HG03135 (cell line): ENCODE measurements around the gene CAMK2D.

ENCODE experiments used
- ATAC-seq: cut with Tn5 transposase; IDR thresholded peaks from one replicate; pipeline ENCODE4 v1.9.1; 2021; ENCODE audit warnings: mild to moderate bottlenecking, moderate library complexity; ENCODE audit not compliant: unreplicated experiment

CAMK2D gene

GRCh38 chr4:113644398-113644797 lies 117.1 kb downstream of the CAMK2D start:
- ATAC-seq, result no peak

- ATAC-seq, result no peak
These were observed 118.0 kb downstream of the CAMK2D start for GRCh38 chr4:113643505-113643904.

GRCh38 chr4:113641025-113641431 lies 120.5 kb downstream of the CAMK2D start:
- ATAC-seq, result peak; percentile 63

DNA sequence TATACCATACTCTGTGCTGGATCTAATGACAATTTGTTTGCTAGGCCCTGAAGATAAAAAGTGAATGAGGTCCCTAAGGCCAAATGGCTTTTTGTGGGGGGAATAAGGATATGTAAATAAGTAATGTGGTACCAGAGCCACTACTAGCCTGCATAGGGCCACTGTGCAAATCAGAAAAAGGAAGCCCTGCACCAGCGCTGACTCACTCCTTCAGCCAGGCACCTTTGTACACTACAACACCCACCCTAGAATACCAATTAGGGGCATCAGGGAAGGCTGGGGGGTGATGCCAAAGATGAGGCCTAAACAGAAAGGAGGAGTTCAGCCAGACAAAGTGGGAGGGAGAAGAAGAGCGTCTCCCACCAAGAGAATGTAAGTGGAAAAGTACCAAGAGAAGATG lies 122.2 kb downstream of the CAMK2D start:
- ATAC-seq, result no peak

- no peak for ATAC-seq
These were observed 123.0 kb downstream of the CAMK2D start for GRCh38 chr4:113638562-113638832.

DNA sequence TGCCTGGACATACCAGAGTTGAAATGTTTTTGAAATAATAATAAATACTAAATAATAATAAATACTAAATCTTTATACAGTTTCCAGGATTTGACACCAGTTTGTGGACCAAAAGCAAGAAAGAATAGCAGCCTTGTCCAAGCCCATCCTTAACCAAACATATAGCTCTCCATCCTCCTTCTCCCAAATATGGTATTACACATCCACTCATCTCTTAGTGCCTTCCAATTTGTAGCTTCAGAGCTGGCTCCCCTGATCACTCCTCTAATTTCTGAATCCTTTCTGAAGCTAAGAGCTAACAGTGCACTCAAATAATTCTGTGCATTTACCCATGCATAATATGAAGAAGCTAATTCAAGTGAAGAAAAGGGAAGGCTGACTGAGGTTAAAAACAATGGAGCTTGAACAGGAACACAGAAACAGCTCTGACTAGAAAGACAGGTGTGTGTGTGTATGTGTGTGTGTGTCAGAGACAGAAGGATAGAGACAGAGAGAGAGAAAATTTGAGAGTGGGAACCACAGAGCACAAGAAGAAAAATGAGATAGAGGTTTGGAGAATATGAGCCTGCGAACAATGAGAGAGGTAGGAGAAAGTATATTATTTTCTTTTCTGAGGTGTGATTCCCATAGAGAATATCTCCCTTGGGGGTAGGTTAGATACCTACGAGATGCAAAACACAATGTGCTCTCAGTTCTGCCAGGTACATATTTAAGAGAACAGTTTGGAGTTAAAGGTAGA lies 123.5 kb downstream of the CAMK2D start:
- ATAC-seq, result no peak

DNA sequence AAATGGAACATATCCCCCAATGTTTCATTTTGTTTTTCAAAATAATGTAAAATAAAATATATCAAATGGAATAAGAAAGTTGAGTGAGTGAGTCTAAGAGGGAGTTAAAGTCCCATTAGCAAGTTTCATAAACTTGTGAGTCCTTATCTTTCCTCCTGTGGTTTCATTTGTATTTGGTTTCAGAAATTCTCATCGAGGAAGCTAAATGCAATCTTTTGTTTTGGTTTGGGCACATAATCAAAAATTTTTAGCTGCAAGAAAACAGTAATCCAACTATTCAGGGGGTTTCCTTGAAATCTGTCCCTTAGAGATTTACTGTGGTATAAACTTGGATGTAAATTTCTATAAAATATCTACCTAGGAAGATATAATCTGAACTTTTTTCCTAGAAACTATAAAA lies 124.2 kb downstream of the CAMK2D start:
- ATAC-seq, result no peak

DNA sequence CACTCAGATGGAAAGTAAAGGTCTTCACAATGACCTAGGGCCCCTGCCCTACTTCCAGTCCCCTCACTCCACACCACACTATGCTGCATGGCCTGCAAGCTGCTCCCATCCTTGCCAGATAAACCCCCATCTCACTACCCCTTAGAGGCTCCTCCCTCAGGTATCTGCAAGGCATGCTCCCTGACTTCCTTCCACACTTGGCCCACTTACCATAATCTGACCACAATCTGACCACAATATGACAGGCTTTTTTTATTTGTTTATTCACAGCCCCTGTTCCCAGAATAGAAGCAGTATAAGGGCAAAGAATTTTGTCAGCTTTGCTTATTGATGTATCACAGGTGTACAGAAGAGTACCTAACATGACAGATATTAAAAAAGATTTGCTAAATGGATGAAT lies 124.7 kb downstream of the CAMK2D start:
- ATAC-seq, result peak; percentile 18

DNA sequence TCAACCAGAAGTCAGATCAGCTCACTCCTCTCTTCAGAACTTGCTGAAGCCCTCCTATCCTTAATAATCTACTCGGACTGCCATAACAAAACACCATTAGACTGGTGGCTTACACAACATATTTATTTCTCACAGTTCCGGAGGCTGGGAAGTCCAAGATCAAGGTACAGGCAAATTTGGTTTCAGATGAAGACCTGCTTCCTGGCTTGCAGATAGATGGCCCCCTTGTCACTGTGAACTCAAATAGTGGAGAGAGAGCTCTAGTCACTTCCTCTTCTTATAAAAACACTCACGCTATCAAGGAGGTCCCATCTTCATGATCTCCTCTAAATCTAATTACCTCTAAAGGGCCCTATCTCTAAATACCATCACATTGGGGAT lies 125.1 kb downstream of the CAMK2D start:
- peak; percentile 52 for ATAC-seq

- ATAC-seq, result no peak
These were observed 125.7 kb downstream of the CAMK2D start for GRCh38 chr4:113635739-113636437.

DNA sequence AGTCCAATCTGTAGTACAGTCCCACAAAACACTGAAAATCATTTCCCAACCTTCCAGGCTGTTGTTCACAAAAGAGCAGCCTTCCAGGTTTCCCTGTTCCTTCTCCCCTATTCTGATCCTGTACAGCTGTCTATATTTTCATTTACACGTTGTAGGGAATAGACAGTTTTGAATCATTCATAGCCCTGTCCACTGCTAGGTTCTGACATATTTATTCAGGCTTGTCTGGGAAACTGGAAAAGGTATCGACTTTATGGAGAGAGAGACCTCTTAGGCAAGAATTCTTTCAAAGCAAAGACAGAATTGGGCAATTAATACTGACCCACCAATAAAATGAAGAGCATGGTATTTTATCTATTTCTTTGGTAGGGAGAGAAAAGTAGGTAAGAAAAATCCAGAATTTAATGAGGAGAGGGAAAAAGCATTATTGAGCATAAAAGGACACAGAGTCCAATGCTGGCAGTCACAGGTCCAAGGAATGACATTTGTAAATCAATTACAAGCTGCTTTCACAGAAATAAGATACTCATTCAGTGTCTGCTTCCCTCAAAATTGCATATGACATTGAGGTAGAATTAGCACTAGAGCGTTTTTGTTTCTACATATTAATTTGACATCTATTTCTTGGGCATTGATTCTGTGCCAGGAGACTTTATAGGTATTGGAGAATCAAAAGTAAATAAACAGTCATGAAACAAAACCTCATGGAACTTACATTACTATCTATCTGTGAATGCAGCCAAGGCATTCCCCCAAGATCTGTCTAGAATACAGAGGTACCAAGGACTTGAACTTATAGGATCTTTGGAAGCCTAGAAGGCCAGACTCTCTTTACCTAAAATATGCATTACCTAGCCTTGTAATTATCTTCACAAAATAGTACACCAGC lies 127.2 kb downstream of the CAMK2D start:
- no peak for ATAC-seq

DNA sequence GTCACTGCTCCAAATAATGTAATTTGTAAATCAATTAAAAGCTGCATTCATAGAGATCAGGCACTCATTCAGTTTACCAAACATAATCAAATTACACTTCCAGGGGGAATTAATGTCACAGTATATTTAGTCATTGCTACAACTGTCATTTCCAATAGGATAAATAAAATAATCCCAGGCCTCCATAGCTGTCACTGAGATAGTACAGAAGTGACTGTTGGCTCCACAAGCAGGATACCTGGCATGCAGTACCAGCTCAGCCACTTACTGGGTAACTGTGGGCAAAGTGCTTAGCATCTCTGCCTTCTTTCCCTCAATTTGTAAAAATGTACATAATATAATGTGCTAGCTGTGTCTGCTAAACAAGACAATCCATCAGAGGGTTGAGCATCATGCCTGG lies 128.1 kb downstream of the CAMK2D start:
- ATAC-seq, result no peak

- ATAC-seq, result no peak
These were observed 132.8 kb downstream of the CAMK2D start for GRCh38 chr4:113628711-113629110.

GRCh38 chr4:113627321-113627720 lies 134.2 kb downstream of the CAMK2D start:
- no peak for ATAC-seq

DNA sequence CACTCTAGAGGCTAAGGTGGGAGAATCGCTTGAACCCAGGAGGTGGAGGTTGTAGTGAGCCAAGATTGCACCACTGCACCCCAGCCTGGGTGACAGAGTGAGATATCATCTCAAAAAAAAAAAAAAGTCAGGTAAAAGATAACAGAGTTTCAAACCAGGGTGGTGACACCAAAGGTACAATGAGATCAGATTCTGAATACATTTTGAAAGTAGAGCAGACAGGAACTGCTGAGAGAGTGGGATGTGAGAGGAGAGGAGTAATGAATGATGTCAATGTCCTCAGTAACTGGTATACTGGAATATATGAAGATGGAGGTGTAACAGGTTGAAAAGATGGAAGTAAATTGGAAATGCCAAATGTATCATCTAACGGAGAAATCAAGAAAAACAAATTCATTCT lies 135.6 kb downstream of the CAMK2D start:
- no peak for ATAC-seq

GRCh38 chr4:113623274-113623894 lies 138.2 kb downstream of the CAMK2D start:
- no peak for ATAC-seq

DNA sequence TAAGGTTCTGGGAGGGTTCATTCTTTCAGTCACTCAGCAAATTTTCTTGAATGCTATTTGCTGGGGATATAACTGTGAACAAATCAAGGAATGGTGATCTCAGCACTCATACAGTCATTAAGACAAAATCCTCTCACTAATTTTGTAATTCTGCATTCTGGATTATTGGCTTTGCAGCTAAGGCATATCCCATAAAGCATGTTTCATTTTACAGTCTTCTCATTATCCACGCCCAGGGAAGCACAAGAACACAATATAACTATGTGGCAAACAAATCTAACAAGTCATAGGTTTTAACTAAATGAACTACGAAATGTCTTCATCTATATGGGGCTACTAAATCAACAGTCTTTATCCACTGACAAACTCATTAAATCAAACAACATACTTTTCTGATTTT lies 139.9 kb downstream of the CAMK2D start:
- ATAC-seq, result no peak

DNA sequence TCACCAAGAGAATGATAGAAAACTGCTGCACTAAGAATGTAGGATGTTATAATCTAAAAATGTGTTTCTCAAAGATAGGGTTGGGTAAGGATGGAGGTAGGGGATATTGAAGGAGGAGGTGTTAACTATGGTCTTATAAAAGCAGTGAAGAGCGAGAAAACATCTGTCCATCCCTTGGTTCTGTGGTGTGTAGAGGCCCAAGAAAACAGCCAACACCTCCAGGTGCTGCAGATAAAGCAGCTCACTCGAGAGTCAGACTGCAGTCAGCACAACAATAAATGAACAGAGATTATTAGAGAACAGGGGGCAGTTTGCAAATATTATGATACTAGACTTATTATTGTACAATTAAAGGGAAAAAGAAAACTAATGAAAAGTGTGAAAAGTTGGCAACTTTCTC lies 141.5 kb downstream of the CAMK2D start:
- no peak for ATAC-seq

- no peak for ATAC-seq
These were observed 142.0 kb downstream of the CAMK2D start for GRCh38 chr4:113619526-113619925.

DNA sequence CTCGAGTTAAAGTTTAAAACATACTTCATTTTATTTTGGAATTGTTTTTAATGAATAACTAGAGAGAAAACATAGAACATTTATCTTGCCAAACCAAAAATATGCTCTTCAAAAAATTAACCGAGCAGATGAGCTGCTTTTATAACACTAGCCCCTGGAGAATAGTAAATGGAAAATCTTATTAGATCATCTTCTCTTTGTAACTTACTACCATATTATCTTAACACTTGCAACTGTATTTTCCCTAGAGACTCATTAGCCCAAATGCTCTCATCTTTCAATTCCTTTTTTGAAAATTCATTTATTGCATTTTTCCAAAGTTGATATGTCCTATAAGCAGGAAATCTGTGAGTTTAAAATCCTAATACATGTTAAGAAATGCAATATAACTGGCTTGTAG lies 143.3 kb downstream of the CAMK2D start:
- ATAC-seq, result no peak

- no peak for ATAC-seq
These were observed 144.3 kb downstream of the CAMK2D start for GRCh38 chr4:113617195-113617594.
